Measurements from ENCODE around the gene RAB8B. TPM values are rescaled to one million over a fixed set of nuclear protein-coding genes. Genes with fewer than 3 reads are reported as not detected.

RAB8B gene
- total RNA-seq, 2 donors from 2014 or later, result 55.2 to 64.1 TPM

DNA sequence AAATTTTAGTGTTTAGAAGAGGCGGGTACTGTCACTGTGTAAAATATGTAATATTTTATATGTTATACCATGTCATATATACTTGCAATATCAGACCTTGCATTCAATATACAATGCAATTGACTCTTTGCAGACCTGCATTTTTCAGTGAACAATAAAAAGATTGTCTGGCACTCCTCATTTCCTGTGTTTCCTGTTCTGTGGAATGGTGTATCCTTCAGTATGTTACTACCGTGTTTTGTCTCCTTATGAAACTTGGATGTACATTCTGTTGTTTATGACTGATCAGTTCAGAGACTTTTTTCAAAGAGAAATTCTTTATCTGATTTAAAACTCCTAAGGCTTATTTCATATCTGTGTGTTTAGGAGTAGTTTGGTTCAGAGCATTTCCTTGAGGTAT lies 119.5 kb downstream of the RAB8B start:
- no peak overlapping the region for H3K4me3 ChIP-seq
- H3K27ac ChIP-seq, result no peak overlapping the region
- H3K4me1 ChIP-seq (ENCODE audit: control insufficient read depth in 1 of 2, low read depth in 2 of 2), result no peaks in the 10 kb centered on the region
- TF ChIP-seq, protein P1, sequence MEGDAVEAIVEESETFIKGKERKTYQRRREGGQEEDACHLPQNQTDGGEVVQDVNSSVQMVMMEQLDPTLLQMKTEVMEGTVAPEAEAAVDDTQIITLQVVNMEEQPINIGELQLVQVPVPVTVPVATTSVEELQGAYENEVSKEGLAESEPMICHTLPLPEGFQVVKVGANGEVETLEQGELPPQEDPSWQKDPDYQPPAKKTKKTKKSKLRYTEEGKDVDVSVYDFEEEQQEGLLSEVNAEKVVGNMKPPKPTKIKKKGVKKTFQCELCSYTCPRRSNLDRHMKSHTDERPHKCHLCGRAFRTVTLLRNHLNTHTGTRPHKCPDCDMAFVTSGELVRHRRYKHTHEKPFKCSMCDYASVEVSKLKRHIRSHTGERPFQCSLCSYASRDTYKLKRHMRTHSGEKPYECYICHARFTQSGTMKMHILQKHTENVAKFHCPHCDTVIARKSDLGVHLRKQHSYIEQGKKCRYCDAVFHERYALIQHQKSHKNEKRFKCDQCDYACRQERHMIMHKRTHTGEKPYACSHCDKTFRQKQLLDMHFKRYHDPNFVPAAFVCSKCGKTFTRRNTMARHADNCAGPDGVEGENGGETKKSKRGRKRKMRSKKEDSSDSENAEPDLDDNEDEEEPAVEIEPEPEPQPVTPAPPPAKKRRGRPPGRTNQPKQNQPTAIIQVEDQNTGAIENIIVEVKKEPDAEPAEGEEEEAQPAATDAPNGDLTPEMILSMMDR (IDR thresholded peaks at IDR 0.05), result no peak
- H3K27me3 ChIP-seq (replicated peaks; ENCODE audit: insufficient read depth), result no peaks in the 10 kb centered on the region
- H3K36me3 ChIP-seq, result peaks cover 10% of the 10 kb centered on the region
- H3K9me3 ChIP-seq, result no peaks in the 10 kb centered on the region
- DNase-seq (ENCODE audit: low spot score) (no peak), ATAC-seq (ENCODE audit: insufficient number of reproducible peaks, low FRiP score, low read depth) (no peak)

DNA sequence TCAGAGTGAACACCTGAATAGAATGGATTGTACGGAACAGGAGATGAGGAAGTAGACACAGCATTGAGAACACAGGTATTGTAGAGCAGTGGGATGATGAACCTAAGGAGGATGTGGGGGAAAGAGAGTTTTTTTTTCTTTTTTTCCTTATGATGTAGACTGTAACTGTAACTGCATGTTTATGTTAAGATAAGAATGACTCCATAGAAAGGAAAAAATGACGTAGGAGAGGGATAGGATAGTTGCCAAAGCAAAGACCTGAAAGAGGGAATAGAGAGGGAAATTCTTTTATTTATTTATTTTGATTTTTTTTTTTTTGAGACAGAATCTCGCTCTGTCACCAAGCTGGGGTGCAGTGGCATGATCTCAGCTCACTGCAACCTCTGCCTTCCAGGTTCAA lies 121.2 kb downstream of the RAB8B start:
- Histone ChIP-seq H3K27ac (no peak overlapping the region), H3K4me1 (ENCODE audit: control insufficient read depth in 1 of 2, low read depth in 2 of 2) (no peaks in the 10 kb centered on the region)
- TF ChIP-seq, protein P1 (IDR thresholded peaks at IDR 0.05), result no peak

DNA sequence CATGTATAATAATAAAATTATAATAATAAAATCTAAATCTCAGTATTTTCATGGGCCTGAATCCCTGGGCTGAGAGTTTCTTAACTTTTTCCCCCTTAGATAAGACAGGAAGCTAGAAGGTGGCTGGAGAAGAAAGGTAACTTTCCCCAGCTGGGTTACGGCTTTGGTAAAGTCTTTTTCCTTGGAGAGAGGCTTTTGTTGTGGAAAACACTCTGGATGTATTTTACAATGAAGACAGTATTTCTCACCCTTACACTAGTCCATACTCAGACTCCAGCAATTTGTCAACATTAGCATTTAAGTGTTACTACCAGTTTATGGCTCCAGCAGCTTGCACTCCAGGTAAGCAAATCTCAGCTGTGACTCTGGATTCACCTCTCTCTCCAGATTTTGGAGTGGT lies 122.9 kb downstream of the RAB8B start:
- Histone ChIP-seq H3K4me3 (no peak overlapping the region), H3K9me3 (no peaks in the 10 kb centered on the region), H3K4me1 (ENCODE audit: control insufficient read depth in 1 of 2, low read depth in 2 of 2) (no peaks in the 10 kb centered on the region), H3K27me3 (replicated peaks; ENCODE audit: insufficient read depth) (no peaks in the 10 kb centered on the region), H3K27ac (no peak overlapping the region), H3K36me3 (no peaks in the 10 kb centered on the region)
- TF ChIP-seq, protein P1 (IDR thresholded peaks at IDR 0.05), result no peak
- DNase-seq (ENCODE audit: low spot score) (no peak), ATAC-seq (ENCODE audit: insufficient number of reproducible peaks, low FRiP score, low read depth) (no peak)

More for the DNA sequence above, 121.2 kb downstream of the RAB8B start:
- ATAC-seq (ENCODE audit: insufficient number of reproducible peaks, low FRiP score, low read depth) (no peak), DNase-seq (ENCODE audit: low spot score) (no peak)
- H3K27me3 ChIP-seq (replicated peaks; ENCODE audit: insufficient read depth), result no peaks in the 10 kb centered on the region
- peaks cover 4% of the 10 kb centered on the region for H3K36me3 ChIP-seq
- no peak overlapping the region for H3K4me3 ChIP-seq
- H3K9me3 ChIP-seq, result no peaks in the 10 kb centered on the region

DNA sequence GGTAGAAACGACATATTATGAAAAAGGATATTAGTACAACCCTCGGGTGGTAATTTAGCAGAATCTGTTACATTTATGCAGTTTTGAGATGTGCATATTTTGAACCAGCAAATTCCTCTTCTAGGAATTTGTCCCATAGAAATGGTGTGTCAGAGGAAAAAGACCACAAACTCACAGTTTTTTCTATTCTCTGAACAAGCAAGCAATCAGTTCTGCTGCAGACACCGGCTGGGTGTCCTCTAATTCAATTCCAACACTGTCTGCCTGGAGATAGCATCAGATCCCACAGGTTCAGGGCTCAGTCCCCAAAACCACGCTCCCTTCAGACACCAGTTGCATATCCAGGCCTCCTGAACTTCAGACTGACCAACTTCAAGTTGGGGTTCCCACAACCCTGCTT lies 124.4 kb downstream of the RAB8B start:
- ATAC-seq (ENCODE audit: insufficient number of reproducible peaks, low FRiP score, low read depth), result no peak
- DNase-seq (ENCODE audit: low spot score), result no peak
- H3K4me3 ChIP-seq, result no peak overlapping the region
- no peak overlapping the region for H3K27ac ChIP-seq
- no peaks in the 10 kb centered on the region for H3K27me3 ChIP-seq (replicated peaks; ENCODE audit: insufficient read depth)
- H3K9me3 ChIP-seq, result no peaks in the 10 kb centered on the region
- H3K4me1 ChIP-seq (ENCODE audit: control insufficient read depth in 1 of 2, low read depth in 2 of 2), result no peaks in the 10 kb centered on the region
- H3K36me3 ChIP-seq, result no peaks in the 10 kb centered on the region
- TF ChIP-seq, protein P1 (IDR thresholded peaks at IDR 0.05), result no peak

DNA sequence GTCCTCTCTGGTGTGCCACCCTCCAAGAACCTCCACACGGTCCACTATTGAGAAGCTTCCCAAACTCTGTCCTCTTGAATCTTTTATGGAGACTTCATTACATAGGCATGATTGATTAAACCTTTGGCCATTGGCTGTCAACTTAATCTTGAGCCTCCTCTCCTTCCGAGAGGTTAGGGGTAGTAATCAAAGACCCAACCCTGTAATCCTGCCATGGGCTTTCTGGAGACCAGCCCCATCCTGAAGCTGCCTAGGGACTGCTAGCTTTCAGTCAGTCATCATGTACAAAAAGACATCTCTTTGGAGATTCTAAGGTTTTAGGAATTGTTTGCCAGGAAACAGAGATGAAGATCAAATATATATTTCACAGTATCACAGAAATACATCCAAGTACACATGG lies 125.0 kb downstream of the RAB8B start:
- DNase-seq (ENCODE audit: low spot score) (no peak), ATAC-seq (ENCODE audit: insufficient number of reproducible peaks, low FRiP score, low read depth) (no peak)
- H3K27ac ChIP-seq, result no peak overlapping the region
- H3K9me3 ChIP-seq, result no peaks in the 10 kb centered on the region
- TF ChIP-seq, protein P1 (IDR thresholded peaks at IDR 0.05), result no peak
- no peaks in the 10 kb centered on the region for H3K27me3 ChIP-seq (replicated peaks; ENCODE audit: insufficient read depth)
- no peaks in the 10 kb centered on the region for H3K4me1 ChIP-seq (ENCODE audit: control insufficient read depth in 1 of 2, low read depth in 2 of 2)
- H3K36me3 ChIP-seq, result no peaks in the 10 kb centered on the region
- H3K4me3 ChIP-seq, result no peak overlapping the region

Other genes with a start within 250 kb of the RAB8B start
- 1,000 to 10,000 TPM in 1 of 2 donors, 100 to 1,000 TPM in 1; 927 to 1,440 TPM for gene TPM1, start 146.9 kb upstream of the RAB8B start, total RNA-seq
- gene LACTB, start 67.7 kb upstream of the RAB8B start, total RNA-seq, result 10 to 100 TPM; 11.6 to 22.4 TPM
- gene RPS27L, start 32.1 kb upstream of the RAB8B start, total RNA-seq, result 100 to 1,000 TPM in 1 of 2 donors, 10 to 100 TPM in 1; 40.1 to 120 TPM
- gene APH1B, start 88.0 kb downstream of the RAB8B start, total RNA-seq, result 10 to 100 TPM; 16.2 to 22.2 TPM
- gene CA12, start 192.2 kb downstream of the RAB8B start, total RNA-seq, result 10 to 100 TPM in 1 of 2 donors, 1 to 10 TPM in 1; 8.1 to 26.8 TPM

Measured in thoracic aorta (tissue), 2 donors.